Erythroblast (primary cell): Measurements from ENCODE around the gene VEPH1.
"Not testable (repeated sequence)": the region's sequence is repeated elsewhere in the genome, so short reads cannot be mapped to it uniquely, and the experiment has no call there.

ENCODE experiments used
- DNase-seq, 2 experiments: peaks; one replicate each; lab custom pipeline; 2025; lab: John Stamatoyannopoulos, UW
- GATA1 ChIP-seq: IDR thresholded peaks from 2 replicates; pipeline ENCODE4 v1.6.1; 2011; ENCODE audit warnings: low read depth, mild to moderate bottlenecking, control low read depth, low read length, moderate library complexity
- POLR2A ChIP-seq: IDR thresholded peaks from 2 replicates; pipeline ENCODE4 v1.6.1; 2011; ENCODE audit warnings: mild to moderate bottlenecking, low read length

Gene VEPH1

DNA sequence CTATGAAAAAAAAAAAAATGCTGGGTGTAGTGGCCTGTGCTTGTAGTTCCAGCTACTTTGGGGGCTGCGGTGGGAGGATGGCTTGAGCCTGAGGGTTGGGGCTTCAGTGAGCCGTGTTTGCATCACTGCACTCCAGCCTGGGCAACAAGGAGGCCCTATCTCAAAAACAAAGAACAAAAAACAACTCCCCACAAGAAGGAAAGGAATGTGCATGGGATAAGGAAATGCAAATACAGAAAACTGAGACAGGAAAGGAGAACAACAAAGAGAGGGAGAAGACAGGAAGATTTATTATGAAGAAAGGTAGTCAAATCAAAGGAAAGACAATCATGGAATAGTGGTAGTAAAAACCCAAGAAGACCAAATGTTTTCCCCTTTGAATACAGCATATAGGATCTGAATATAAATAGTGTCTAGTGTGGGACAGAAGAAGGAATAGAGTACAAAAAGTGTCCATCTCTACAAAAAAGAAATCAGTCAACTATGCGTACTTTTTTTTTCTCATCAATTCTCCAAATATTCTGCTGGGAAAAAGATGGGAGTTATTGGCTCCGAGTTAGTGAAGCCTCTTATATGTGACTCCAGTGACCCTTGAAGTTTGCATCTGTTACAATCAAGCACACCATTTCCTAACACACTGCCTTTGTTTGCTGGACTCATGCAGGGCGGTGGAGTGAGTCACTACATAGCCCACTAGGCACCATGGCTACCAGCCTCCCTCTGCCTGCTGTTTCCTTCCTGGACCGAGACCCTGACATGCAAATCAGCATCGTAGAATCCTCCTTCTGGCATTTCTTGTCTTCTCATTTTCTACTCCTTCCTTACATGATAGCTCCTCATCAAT is 167.8 kb downstream of the VEPH1 start:
- TF ChIP-seq POLR2A, result no peak
- no peak for TF ChIP-seq GATA1
- DNase-seq, result no peak

DNA sequence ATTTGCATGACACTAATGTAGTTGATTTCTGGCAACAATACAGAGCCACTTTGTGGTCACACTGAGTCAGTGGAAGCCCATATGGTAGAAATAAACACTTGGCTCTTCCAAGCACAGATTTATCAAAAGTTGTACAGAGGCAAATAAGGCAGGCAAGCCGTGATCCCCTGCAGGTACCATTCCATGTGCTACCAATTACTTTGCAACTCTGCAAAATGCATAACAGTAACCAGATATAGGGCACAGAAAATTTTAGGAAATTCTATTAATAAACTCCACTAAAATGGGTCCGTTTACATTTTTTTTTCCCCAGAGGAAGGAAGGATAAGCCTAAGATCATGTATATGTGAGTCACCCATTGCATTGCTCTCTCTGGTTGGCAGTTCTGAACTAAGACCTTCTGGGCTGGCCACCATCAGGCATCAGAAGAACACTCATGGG is 169.6 kb downstream of the VEPH1 start:
- no peak for TF ChIP-seq GATA1
- TF ChIP-seq POLR2A, result no peak
- no peak for DNase-seq

DNA sequence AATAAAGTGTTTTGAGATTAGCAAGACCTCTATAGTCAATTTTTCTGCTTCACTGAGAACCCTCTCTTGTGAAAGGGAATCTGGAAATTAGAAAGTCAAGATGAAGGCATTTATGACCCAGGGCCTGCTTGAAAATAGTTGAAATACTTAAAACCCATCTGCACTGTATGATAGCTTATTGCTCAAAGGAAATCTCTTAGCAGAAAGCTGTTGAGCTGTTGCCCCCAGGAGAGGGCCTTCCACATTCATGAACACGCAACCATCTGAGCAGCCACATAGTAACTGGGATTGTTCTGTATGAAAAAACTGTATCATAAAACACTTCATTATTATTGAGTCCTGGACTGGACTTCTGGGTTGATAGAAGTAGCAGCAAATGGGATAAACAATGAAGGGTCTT is 173.0 kb downstream of the VEPH1 start:
- no peak for TF ChIP-seq GATA1
- TF ChIP-seq POLR2A, result no peak
- no peak for DNase-seq

DNA sequence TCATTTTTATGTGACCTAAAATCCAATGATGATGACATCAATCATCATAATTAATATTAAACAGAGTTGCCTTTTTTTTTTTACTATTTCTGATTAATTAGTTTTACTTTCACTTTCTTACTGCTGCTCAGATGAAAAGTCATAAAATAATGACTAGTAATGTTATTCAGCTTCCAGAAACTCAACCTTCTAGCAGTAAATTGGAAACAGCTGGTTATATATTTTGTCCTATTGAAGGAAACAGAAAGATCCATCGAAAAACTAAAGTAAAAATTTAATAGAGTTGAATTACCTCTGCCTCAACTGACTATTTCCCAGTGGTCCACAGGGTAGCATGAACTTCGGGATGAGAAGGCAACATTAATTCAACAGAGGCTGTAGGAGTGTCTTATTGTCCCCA is 173.7 kb downstream of the VEPH1 start:
- TF ChIP-seq GATA1, result no peak
- DNase-seq, result no peak

DNA sequence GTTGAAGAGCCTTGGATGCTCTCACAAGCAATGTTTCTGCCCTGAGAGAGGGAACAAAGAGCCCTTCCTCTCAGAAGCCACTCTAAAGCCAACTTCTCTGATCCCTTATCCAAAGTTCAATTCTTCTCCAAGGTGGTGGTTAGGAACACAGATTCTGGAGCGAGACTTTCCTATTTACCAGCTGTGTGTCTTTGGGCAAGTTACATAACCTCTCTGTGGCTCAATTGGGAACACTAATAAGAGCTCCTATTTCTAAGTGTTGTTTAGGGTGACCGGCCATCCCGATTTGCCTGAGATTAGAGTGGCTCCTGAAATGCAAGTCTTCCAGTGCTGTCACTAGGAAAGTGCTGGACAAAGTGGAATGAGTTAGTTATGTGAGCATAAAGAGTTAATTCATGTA is 175.4 kb downstream of the VEPH1 start:
- TF ChIP-seq POLR2A, result no peak
- TF ChIP-seq GATA1, result no peak
- no peak for DNase-seq

DNA sequence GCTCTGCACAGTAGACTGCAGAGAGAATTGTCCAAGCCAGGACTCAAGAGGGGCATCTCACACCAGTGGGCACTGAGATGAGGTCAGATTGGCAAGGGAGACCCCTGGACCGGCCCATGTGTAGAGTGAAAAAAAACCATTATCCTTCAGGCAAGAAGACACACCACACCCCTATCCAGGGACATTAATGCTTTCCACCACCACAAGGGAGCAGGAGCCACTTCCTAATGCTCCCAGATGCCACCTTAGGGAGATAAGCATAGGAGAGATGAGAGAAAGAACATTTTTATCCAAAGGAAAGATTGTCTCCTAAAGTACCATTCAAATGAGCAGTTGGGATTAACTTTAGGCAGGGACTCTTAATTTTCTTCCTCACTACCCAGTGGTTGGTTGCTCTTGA is 176.2 kb downstream of the VEPH1 start:
- TF ChIP-seq GATA1, result no peak
- DNase-seq, result no peak

DNA sequence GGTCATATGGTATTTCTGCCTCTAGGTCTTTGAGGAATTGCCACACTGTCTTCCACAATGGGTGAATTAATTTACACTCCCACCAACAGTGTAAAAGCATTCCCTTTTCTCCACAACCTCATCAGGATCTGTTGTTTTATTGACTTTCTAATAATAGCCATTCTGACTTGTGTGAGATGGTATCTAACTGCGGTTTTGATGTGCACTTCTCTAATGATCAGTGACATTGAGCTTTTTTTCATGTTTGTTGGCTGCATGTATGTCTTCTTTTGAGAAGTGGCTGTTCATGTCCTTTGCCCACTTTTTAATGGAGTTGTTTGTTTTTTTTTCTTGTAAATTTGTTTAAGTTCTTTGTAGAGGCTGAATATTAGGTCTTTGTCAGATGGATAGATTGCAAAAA is 178.3 kb downstream of the VEPH1 start:
- not testable (repeated sequence) for DNase-seq

DNA sequence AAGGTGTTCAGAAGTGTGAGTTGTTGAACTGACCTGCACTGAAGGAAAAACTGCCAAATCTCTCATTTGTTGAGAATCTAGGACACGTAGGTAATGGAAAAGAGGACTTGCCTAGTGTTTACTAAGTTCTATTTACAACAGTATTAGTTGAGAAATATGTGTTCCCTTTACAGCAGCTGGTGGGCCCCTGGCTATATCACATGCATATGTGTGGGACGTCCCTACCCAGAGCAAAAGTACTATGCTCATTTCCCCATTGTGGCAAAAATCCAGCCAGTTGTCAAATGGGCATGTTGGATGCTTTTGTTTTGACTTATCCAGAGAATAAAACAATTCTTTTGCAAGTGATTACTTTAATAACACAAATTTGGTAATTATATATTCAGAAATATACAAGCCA is 179.9 kb downstream of the VEPH1 start:
- DNase-seq, result no peak
- TF ChIP-seq GATA1, result no peak
- TF ChIP-seq POLR2A, result no peak

DNA sequence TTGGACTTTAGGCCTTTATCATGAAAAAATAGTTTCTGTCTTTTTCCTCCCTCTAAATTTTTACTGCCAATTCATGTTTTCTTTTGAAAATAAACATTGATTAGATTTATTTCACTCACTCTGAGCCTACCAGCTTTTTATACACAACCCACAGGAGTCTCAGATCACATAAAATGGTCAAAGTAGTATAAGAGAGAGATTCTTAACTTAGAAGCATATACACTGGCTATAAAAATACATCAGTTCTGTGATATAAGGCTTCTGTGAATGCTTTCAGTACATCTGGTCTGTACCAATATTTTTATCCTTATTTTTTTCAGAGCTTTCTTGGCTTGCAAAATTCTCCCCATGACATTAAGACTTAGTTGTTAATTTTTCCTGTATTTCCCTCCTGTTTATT is 183.5 kb downstream of the VEPH1 start:
- TF ChIP-seq POLR2A, result no peak
- no peak for TF ChIP-seq GATA1

DNA sequence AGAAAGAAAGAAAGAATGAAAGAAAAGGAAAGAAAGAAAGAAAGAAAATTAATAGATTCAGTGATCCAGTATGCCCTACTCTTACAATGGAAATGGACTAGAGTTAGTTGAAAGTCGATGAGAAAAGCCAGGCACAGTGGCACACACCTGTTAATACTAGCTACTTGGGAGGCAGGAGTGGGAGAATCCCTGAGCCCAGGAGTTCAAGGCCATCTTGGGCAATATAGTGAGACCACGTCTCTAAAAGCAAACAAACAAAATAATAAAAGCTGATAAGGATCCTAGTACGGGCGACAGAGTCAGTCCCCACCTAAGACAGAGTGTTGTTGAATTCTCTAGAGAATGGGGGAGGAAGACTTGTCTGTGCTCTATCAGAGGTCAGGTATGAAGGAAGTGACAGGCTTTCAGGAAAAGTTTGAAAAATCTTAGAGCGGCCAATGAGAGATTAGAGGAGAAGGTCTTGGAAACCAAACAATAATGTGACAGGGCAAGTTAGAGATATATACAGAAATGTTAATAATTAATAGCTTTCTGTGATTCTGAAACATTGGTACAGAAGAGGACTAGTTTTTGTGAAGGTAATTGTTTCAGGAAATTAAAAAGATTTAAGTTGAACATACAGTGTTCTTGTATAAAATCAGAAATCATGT is 184.5 kb downstream of the VEPH1 start:
- no peak for DNase-seq
- no peak for TF ChIP-seq GATA1
- TF ChIP-seq POLR2A, result no peak

More for the DNA sequence above, 183.5 kb downstream of the VEPH1 start:
- DNase-seq, result no peak

DNA sequence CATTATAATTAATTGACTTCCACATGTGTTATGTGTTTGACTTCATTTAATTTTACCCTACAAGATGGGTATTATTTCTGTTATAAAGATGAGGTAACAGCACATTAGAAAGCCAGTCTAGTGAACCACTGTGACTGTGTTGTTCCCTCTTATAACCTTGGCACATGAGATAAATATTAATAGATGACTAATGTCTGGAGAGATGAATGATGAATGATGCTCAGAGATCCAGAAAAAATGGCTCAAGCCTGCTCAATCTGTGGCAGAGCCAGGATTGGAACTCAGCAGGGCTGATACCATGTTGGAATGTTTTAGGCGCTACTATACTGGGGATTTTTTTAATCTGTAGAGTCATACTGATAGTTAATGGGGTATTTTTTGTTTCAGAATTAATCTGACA is 185.3 kb downstream of the VEPH1 start:
- TF ChIP-seq POLR2A, result no peak
- no peak for DNase-seq

DNA sequence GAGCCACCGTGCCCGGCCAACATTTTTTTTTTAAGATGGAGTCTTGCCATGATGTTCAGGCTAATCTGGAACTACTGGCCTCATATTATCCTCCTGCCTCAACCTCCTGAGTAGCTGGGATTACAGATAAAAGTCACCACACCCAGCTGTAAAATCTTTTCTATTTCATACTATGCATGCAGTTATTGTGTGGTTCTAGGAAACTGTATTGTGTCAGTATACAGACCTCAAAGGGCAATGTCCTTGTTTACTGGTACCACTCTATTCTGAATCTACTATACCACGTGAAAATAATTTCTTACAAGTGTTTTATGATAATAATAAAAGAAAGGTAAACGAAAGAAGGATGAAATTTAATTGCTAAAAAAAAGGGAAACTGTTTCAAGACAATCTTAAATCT is 190.0 kb downstream of the VEPH1 start:
- TF ChIP-seq GATA1 (no peak), POLR2A (no peak)
- DNase-seq, result peak in 1 of 2 experiments; percentile 22

DNA sequence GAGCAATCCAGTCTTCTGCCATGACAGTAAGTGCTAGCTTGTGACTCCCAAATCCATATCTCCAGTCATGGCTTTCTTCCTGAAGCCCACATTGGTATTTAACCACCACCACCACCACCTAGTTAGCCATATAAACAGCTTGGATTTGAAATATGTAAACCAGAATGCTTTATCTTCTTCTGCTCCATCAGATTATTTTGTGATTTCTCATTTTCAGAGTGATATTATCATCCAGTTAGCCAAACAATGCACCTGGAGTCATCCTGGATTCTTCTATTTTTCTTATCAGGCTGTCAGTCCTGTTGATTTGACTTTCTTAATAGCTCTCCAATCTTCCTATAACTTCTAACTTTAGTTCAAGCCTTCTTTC is 190.9 kb downstream of the VEPH1 start:
- no peak for DNase-seq

DNA sequence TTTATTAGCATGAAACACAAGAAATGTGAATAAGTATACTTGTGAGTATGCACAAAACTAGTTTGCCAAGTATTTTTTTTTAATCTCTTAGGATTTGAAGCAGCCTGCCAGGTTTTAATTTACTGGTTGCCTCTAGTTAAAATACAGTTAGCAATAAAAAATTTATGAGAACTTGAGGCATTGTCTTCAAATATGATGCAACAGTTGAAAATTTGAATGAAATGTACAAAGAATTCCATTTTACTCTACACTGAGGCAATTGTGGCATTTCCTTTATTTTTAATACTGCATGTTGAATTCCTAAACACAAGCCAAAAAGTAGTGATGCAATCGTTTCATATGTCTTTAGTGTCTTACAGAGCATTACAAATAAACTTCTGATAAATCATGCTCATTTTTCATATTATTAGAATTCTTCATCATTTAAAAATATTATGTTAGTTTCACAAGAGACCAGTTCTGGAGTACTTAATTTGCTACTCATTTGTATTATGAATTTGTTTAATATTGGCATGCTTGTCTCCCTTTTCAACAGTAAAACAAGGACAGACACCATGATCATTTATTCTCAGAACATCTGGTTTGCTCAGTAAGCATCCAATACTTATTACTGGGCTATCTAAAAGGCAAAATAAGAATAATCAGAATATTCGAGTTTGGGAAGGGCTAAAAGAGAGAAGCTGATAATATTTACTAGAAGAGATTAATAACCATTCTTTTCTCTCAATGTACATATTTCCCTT is 191.4 kb downstream of the VEPH1 start:
- TF ChIP-seq POLR2A, result no peak
- TF ChIP-seq GATA1, result no peak
- DNase-seq, result no peak

More for the DNA sequence above, 190.9 kb downstream of the VEPH1 start:
- TF ChIP-seq GATA1 (no peak), POLR2A (no peak)
